HepG2 (cell line): ENCODE data around the gene TDRD9. TPM values are rescaled to one million over a fixed set of nuclear protein-coding genes. Genes with fewer than 3 reads are reported as not detected.

Source experiments
- ATAC-seq: fragments of 200-7000 bp; cut with Tn5 transposase; 3 replicates; pipeline ENCODE4 v1.9.1; 2020; ENCODE audit warnings: mild to moderate bottlenecking, moderate library complexity
- BruUV-seq: library from RNA; stranded (reverse); fragments of 400-500 nt; replicated peaks from 2 replicates; lab custom pipeline; 2021; lab: Mats Ljungman, UMichigan
- CTCF ChIA-PET: fragments of 300-600 bp; formaldehyde crosslinking; extraction: SDS; loops from one replicate; lab custom pipeline; 2021; ENCODE audit warnings: low total read pairs, inconsistent platforms, low intra/inter-chr PET ratio; lab: Yijun Ruan, JAX
- POLR2A ChIA-PET: fragments of 350-600 bp; sonication (Branson Sonifier 250); formaldehyde crosslinking; loops from one replicate; lab custom pipeline; 2020; ENCODE audit warnings: antibody characterized with exemption, inconsistent platforms; lab: Yijun Ruan, JAX
- DNase-seq: peaks from one replicate; pipeline ENCODE4 v3.0.0-alpha.2; 2015; ENCODE audit warnings: low spot score
- FAIRE-seq: peaks from 3 replicates; lab custom pipeline; 2011; peaks lifted over from hg19 to GRCh38; lab: Jason Lieb, UNC
- H2AFZ ChIP-seq: one replicate; pipeline ENCODE4 v1.6.1; 2011; ENCODE audit warnings: low read length, inconsistent platforms
- H3K27ac ChIP-seq: fragments of 300-600 bp; 3 replicates; pipeline ENCODE4 v1.8.0; 2011; ENCODE audit warnings: mixed run types, mild to moderate bottlenecking, mixed read lengths, low read length, inconsistent platforms; ENCODE audit not compliant: insufficient read depth; ENCODE audit errors: extremely low read length
- H3K27me3 ChIP-seq, 2 experiments: fragments of 200-600 bp in 1 of 2; 2 replicates in 1 of 2; 3 replicates in 1 of 2; pipeline versions ENCODE4 v1.6.0 to v1.8.0; 2011; ENCODE audit warnings: low read length in 2 of 2, mild to moderate bottlenecking in 2 of 2, moderate library complexity in 2 of 2, inconsistent platforms in 1 of 2; ENCODE audit not compliant: insufficient read depth in 2 of 2, control insufficient read depth in 1 of 2
- H3K36me3 ChIP-seq, 2 experiments: fragments of 200-600 bp in 1 of 2; replicated peaks in 1 of 2; 2 replicates in 1 of 2; 3 replicates in 1 of 2; pipeline versions ENCODE4 v1.5.1 to v1.8.0; 2011; ENCODE audit warnings: low read length in 2 of 2, inconsistent platforms in 1 of 2; ENCODE audit not compliant: insufficient read depth in 2 of 2, control insufficient read depth in 1 of 2
- H3K4me1 ChIP-seq: 2 replicates; pipeline ENCODE4 v1.5.1; 2012; ENCODE audit warnings: low read length, inconsistent platforms; ENCODE audit not compliant: insufficient read depth
- H3K4me2 ChIP-seq: 2 replicates; pipeline ENCODE4 v1.6.0; 2011; ENCODE audit warnings: low read depth, low read length, inconsistent platforms
- H3K4me3 ChIP-seq, 3 experiments: fragments of 200-600 bp in 1 of 3; sonication (generic), shearing (Covaris generic) in 1 of 3; replicated peaks in 1 of 3; 2 replicates each; pipeline ENCODE4 v1.5.1; 2011 to 2016; ENCODE audit warnings: low read length in 3 of 3, inconsistent platforms in 2 of 3, low read depth in 2 of 3, mild to moderate bottlenecking in 2 of 3, control low read depth in 1 of 3, mixed read lengths in 1 of 3; ENCODE audit not compliant: insufficient read depth in 1 of 3
- H3K79me2 ChIP-seq: one replicate; pipeline ENCODE4 v1.6.1; 2011; ENCODE audit warnings: low read length, inconsistent platforms; ENCODE audit not compliant: insufficient read depth
- H3K9ac ChIP-seq: 2 replicates; pipeline ENCODE4 v1.6.0; 2011; ENCODE audit warnings: mild to moderate bottlenecking, low read depth, low read length, inconsistent platforms; ENCODE audit not compliant: insufficient read depth
- H3K9me3 ChIP-seq: 2 replicates; pipeline ENCODE4 v1.5.1; 2012; ENCODE audit warnings: mild to moderate bottlenecking, low read length
- H4K20me1 ChIP-seq: 2 replicates; pipeline ENCODE4 v1.6.0; 2011; ENCODE audit warnings: inconsistent platforms, mild to moderate bottlenecking, low read length, moderate library complexity; ENCODE audit not compliant: insufficient read depth
- ATRX ChIP-seq: sonication (generic); formaldehyde crosslinking; IDR thresholded peaks from 2 replicates; pipeline ENCODE4 v1.4.0; 2020; ENCODE audit warnings: missing genetic modification reagents, borderline replicate concordance
- FLYWCH1 ChIP-seq: sonication (generic); formaldehyde crosslinking; IDR thresholded peaks from 2 replicates; pipeline ENCODE4 v1.8.1; 2023; ENCODE audit warnings: mild to moderate bottlenecking, missing genetic modification reagents
- HMGXB4 ChIP-seq, 2 experiments: sonication (generic) in 1 of 2; formaldehyde crosslinking in 1 of 2; IDR thresholded peaks; 2 replicates each; pipeline versions ENCODE4 v1.4.0 to v1.6.1; 2018 to 2020; ENCODE audit warnings: missing genetic modification reagents in 2 of 2, borderline replicate concordance in 1 of 2, low read depth in 1 of 2, mild to moderate bottlenecking in 1 of 2, missing biosample characterization in 1 of 2
- JUN ChIP-seq: sonication (generic); formaldehyde crosslinking; IDR thresholded peaks from 2 replicates; pipeline ENCODE4 v1.4.0; 2020; ENCODE audit warnings: mild to moderate bottlenecking, missing genetic modification reagents
- KDM1A ChIP-seq: IDR thresholded peaks from 2 replicates; pipeline ENCODE4 v1.6.1; 2016; ENCODE audit warnings: missing compliant biosample characterization
- PAF1 ChIP-seq: IDR thresholded peaks from 2 replicates; pipeline ENCODE4 v1.6.1; 2016; ENCODE audit warnings: missing genetic modification reagents, missing compliant biosample characterization
- PTBP1 ChIP-seq: fragments of 200-400 bp; formaldehyde crosslinking; IDR thresholded peaks from 2 replicates; pipeline ENCODE4 v1.6.1; 2018; ENCODE audit warnings: low read length, low read depth; ENCODE audit not compliant: poor library complexity, severe bottlenecking
- THRA ChIP-seq: sonication (generic); formaldehyde crosslinking; IDR thresholded peaks from 2 replicates; pipeline ENCODE4 v1.4.0; 2020; ENCODE audit warnings: missing genetic modification reagents, borderline replicate concordance
- THYN1 ChIP-seq: sonication (generic); formaldehyde crosslinking; IDR thresholded peaks from 2 replicates; pipeline ENCODE4 v1.8.1; 2023; ENCODE audit warnings: low read depth, mild to moderate bottlenecking, moderate library complexity, missing genetic modification reagents, borderline replicate concordance
- ZBTB37 ChIP-seq: sonication (generic); formaldehyde crosslinking; IDR thresholded peaks from 2 replicates; pipeline ENCODE4 v1.4.0; 2020; ENCODE audit warnings: mild to moderate bottlenecking, missing genetic modification reagents
- ZBTB46 ChIP-seq: sonication (generic); formaldehyde crosslinking; IDR thresholded peaks from 2 replicates; pipeline ENCODE4 v1.4.0; 2020; ENCODE audit warnings: mild to moderate bottlenecking, missing genetic modification reagents, borderline replicate concordance
- ZNF121 ChIP-seq: sonication (generic); formaldehyde crosslinking; IDR thresholded peaks from 2 replicates; pipeline ENCODE4 v1.5.0; 2020; ENCODE audit warnings: mild to moderate bottlenecking, missing genetic modification reagents
- ZNF230 ChIP-seq: sonication (generic); formaldehyde crosslinking; IDR thresholded peaks from 2 replicates; pipeline ENCODE4 v1.4.0; 2020; ENCODE audit warnings: mild to moderate bottlenecking, missing genetic modification reagents
- ZNF772 ChIP-seq: sonication (generic); formaldehyde crosslinking; IDR thresholded peaks from 2 replicates; pipeline ENCODE4 v1.5.0; 2020; ENCODE audit warnings: mild to moderate bottlenecking, missing genetic modification reagents
- ZSCAN22 ChIP-seq: sonication (generic); formaldehyde crosslinking; IDR thresholded peaks from 2 replicates; pipeline ENCODE4 v1.4.0; 2020; ENCODE audit warnings: mild to moderate bottlenecking, missing genetic modification reagents
- WGBS: methylation state at CpG from one replicate; pipeline ENCODE4 v1.1.6; 2017; ENCODE audit warnings: low lambda C conversion rate; 5-methylcytosine and 5-hydroxymethylcytosine counted together
- in situ Hi-C: cut with HindIII; loops from 2 replicates; pipeline ENCODE4 v1.10.0; 2017; ENCODE audit warnings: low pct_unique_long_range_greater_than_20kb; ENCODE audit not compliant: extremely low pct_ligation_motif_present
- intact Hi-C: fragments of 100-400 bp; cut with micrococcal nuclease; formaldehyde crosslinking; loops from one replicate; pipeline ENCODE4 v1.10.0; 2022; ENCODE audit not compliant: unreplicated experiment
- polyA plus RNA-seq, 8 experiments: library from polyadenylated mRNA; depleted of rRNA in 3 of 8; stranded (reverse) in 7 of 8; unstranded in 1 of 8; fragments of >200 nt; fragmentation: Illumina TruSeq in 4 of 8; extraction: Trizol in 4 of 8; gene quantifications; 2 replicates each; pipeline versions ENCODE4 v1.2.1 to v1.2.3, GENCODE V29; 2011 to 2016; ENCODE audit warnings: low read depth in 4 of 8, missing spikeins in 1 of 8, mixed read lengths in 1 of 8; ENCODE audit not compliant: insufficient read depth in 1 of 8
- total RNA-seq, 5 experiments: library from RNA; depleted of rRNA; stranded (reverse); fragments of >200 nt; fragmentation: Illumina TruSeq; extraction: Trizol; gene quantifications; 2 replicates each; pipeline ENCODE4 v1.2.3, GENCODE V29; 2016; ENCODE audit warnings: low read depth in 1 of 5

The TDRD9 gene
- total and polyA plus RNA-seq, 2 of the 13 experiments (the other 11 are each of a cell fraction or from before 2014, with no cell fraction given) = not detected

GRCh38 chr14:104020471-104020870 is 92.2 kb downstream of the TDRD9 start (continued):
- TF ChIP-seq JUN (CRISPR knock-in tag) (no peak), ZNF230 (CRISPR knock-in tag) (no peak), THRA (CRISPR knock-in tag) (no peak), ZNF121 (CRISPR knock-in tag) (no peak), ZNF772 (CRISPR knock-in tag) (no peak), THYN1 (CRISPR knock-in tag) (no peak), ZBTB37 (CRISPR knock-in tag) (no peak), FLYWCH1 (no peak)

- no peak for FAIRE-seq
- Histone ChIP-seq H3K9me3 (no peaks in the 10 kb centered on the region), H3K9ac (no peak overlapping the region), H2AFZ (no peak overlapping the region), H3K4me2 (no peak overlapping the region), H3K27me3 (peaks cover 0 to 2% of the 10 kb centered on the region in 2 experiments; a peak in 1 of 5 replicates), H3K4me3 (no peak overlapping the region), H3K27ac (no peak overlapping the region), H3K36me3 (no peaks in the 10 kb centered on the region)
- no TSS peak for BruUV-seq
- no peak for ATAC-seq
- CTCF ChIA-PET = no interaction called here
- 15% methylated on average over 2 of the region's 2 CpGs for WGBS
- in situ Hi-C loops = no loop called here
- no peak for DNase-seq
- POLR2A ChIA-PET = no interaction called here
- no peak for TF ChIP-seq ZSCAN22 (CRISPR knock-in tag)
- TF ChIP-seq PTBP1 = no peak
- TF ChIP-seq HMGXB4 (CRISPR knock-in tag; IDR thresholded peaks at IDR 0.05; ENCODE audit: borderline replicate concordance in 1 of 2, low read depth in 1 of 2) = no peak
- TF ChIP-seq PAF1 = no peak
- TF ChIP-seq ATRX (CRISPR knock-in tag) = no peak
- TF ChIP-seq ZBTB46 (CRISPR knock-in tag) = no peak
- no peak for TF ChIP-seq KDM1A
- TF ChIP-seq, all 625 proteins: peak for 0
- intact Hi-C loops = no loop called here
- no peaks in the 10 kb centered on the region for H4K20me1 ChIP-seq
- H3K79me2 ChIP-seq = no peaks in the 10 kb centered on the region
- no peaks in the 10 kb centered on the region for H3K4me1 ChIP-seq
Observed at GRCh38 chr14:104023325-104024055, 95.2 kb downstream of the TDRD9 start.
